ENCODE results near the gene NTN5. TPM values are rescaled to one million over a fixed set of nuclear protein-coding genes. Genes with fewer than 3 reads are reported as not detected.
"Not testable (repeated sequence)": the region's sequence is repeated elsewhere in the genome, so short reads cannot be mapped to it uniquely, and the experiment has no call there.

Gene NTN5
- total RNA-seq, 1 donor from 2014 or later: 0.11 TPM

DNA sequence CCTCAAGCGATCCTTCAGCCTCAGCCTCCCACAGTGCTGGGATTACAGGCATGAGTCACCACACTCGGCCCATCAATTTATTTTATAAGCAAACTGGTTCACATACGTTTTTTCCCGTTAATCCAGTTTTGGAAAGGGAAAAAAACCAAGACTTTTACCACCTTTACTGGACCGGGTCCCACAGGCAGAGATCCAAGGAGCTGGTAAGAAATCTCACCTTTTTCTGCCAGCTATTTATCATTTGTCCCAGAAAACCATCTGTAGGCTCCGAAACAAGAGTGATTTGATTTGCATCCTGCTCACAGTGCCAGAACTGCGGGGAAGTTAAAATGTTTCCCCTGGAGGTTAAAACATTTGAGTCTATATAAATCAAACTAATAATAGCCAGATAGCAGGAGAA, 16.6 kb upstream of the NTN5 start:
- H3K4me3 ChIP-seq: no peak overlapping the region
- no peaks in the 10 kb centered on the region for H3K27me3 ChIP-seq (ENCODE audit: low read depth)
- H3K36me3 ChIP-seq: no peaks in the 10 kb centered on the region
- H3K4me1 ChIP-seq: no peaks in the 10 kb centered on the region
- no peaks in the 10 kb centered on the region for H3K9me3 ChIP-seq (replicated peaks)
- TF ChIP-seq, protein P1, sequence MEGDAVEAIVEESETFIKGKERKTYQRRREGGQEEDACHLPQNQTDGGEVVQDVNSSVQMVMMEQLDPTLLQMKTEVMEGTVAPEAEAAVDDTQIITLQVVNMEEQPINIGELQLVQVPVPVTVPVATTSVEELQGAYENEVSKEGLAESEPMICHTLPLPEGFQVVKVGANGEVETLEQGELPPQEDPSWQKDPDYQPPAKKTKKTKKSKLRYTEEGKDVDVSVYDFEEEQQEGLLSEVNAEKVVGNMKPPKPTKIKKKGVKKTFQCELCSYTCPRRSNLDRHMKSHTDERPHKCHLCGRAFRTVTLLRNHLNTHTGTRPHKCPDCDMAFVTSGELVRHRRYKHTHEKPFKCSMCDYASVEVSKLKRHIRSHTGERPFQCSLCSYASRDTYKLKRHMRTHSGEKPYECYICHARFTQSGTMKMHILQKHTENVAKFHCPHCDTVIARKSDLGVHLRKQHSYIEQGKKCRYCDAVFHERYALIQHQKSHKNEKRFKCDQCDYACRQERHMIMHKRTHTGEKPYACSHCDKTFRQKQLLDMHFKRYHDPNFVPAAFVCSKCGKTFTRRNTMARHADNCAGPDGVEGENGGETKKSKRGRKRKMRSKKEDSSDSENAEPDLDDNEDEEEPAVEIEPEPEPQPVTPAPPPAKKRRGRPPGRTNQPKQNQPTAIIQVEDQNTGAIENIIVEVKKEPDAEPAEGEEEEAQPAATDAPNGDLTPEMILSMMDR (IDR thresholded peaks at IDR 0.05; ENCODE audit: borderline replicate concordance): no peak
- no peak for DNase-seq
- intact Hi-C loops (cut with micrococcal nuclease): no loop called here
- no peak overlapping the region for H3K27ac ChIP-seq (replicated peaks)

DNA sequence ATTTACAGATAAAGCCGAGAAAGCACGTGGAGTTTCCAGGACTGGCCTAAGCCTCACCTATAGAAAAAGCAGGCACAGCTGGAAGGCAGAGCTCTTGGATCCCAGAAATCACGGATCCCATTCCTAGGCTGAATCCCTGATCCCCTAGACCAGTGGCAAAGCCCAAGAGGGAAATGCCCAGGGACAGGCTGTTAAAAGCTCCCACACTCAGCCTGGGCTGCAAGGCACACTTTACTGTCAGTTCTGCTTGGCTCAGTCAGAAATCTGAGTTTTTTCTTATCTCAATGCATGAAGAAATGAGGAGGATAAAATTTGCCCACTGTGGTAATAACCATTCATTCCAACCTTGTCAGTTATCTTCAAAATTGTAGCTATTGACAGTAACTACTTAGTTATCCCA, 15.0 kb upstream of the NTN5 start:
- DNase-seq: no peak
- Histone ChIP-seq H3K27me3 (ENCODE audit: low read depth) (no peaks in the 10 kb centered on the region), H3K9me3 (replicated peaks) (no peaks in the 10 kb centered on the region), H3K4me3 (no peak overlapping the region), H3K27ac (replicated peaks) (no peak overlapping the region), H3K4me1 (no peaks in the 10 kb centered on the region), H3K36me3 (no peaks in the 10 kb centered on the region)
- intact Hi-C loops (cut with micrococcal nuclease): no loop called here
- TF ChIP-seq, protein P1 (IDR thresholded peaks at IDR 0.05; ENCODE audit: borderline replicate concordance): no peak

DNA sequence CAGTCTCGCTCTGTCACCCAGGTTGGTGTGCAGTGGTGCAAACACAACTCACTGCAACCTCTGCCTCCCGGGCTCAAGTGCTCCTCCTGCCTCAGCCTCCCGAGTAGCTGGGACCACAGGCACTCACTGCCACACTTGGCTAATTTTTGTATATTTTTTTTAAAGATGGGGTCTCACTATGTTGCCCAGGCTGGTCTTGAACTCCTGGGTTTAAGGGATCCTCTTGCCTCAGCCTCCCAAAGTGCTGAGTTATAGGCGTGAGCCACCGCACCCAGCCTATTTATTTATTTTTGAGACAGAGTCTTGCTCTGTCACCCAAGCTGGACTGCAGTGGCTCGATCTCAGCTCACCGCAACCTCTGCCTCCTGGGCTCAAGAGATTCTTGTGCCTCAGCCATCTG, 13.8 kb upstream of the NTN5 start:
- H3K27me3 ChIP-seq (ENCODE audit: low read depth); H3K9me3 ChIP-seq (replicated peaks); H3K27ac ChIP-seq (replicated peaks); H3K4me1 ChIP-seq; H3K4me3 ChIP-seq; H3K36me3 ChIP-seq; DNase-seq; intact Hi-C loops (cut with micrococcal nuclease): not testable (repeated sequence)

DNA sequence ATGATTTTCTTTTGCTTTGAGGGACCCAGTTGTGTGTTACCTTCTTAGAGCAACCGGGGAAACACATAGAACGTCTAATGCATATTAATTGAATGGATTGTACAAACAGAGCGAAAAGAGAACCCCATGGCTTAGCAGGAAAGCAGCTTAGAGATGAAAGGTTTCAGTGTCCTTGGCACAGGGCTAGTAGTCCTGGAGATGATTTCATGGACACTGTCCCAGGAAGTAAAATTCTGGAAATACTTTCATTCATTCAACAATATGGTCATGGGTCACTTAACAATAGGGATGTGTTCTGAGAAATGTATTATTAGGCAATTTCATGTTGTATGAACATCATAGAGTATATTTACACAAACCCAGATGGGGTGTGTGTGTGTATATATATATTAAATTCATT, 13.3 kb upstream of the NTN5 start:
- no peak overlapping the region for H3K4me3 ChIP-seq
- H3K4me1 ChIP-seq: no peaks in the 10 kb centered on the region
- no peak overlapping the region for H3K27ac ChIP-seq (replicated peaks)
- TF ChIP-seq, protein P1 (IDR thresholded peaks at IDR 0.05; ENCODE audit: borderline replicate concordance): no peak
- no peaks in the 10 kb centered on the region for H3K27me3 ChIP-seq (ENCODE audit: low read depth)
- intact Hi-C loops (cut with micrococcal nuclease): no loop called here
- no peaks in the 10 kb centered on the region for H3K9me3 ChIP-seq (replicated peaks)
- no peaks in the 10 kb centered on the region for H3K36me3 ChIP-seq
- no peak for DNase-seq

DNA sequence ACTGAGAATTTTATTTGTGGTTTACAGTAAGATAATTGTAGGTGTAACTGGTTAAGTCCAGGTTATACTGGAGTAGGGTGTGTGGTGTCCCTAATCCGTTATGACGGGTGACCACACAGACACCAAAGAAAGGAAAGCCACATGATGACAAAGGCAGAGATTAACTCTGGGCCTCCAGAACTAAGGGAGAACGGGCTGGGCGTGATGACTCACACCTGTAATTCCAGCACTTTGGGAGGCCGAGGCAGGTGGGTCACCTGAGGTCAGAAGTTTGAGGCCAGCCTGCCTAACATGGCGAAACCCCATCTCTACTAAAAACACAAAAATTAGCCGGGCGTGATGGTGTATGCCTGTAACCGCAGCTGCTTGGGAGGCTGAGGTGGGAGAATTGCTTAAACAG, 12.8 kb upstream of the NTN5 start:
- intact Hi-C loops (cut with micrococcal nuclease): no loop called here
- DNase-seq: no peak
- no peaks in the 10 kb centered on the region for H3K9me3 ChIP-seq (replicated peaks)
- H3K27me3 ChIP-seq (ENCODE audit: low read depth): no peaks in the 10 kb centered on the region
- no peak overlapping the region for H3K27ac ChIP-seq (replicated peaks)
- H3K4me3 ChIP-seq: no peak overlapping the region
- no peaks in the 10 kb centered on the region for H3K4me1 ChIP-seq
- no peaks in the 10 kb centered on the region for H3K36me3 ChIP-seq
- TF ChIP-seq, protein P1 (IDR thresholded peaks at IDR 0.05; ENCODE audit: borderline replicate concordance): no peak

DNA sequence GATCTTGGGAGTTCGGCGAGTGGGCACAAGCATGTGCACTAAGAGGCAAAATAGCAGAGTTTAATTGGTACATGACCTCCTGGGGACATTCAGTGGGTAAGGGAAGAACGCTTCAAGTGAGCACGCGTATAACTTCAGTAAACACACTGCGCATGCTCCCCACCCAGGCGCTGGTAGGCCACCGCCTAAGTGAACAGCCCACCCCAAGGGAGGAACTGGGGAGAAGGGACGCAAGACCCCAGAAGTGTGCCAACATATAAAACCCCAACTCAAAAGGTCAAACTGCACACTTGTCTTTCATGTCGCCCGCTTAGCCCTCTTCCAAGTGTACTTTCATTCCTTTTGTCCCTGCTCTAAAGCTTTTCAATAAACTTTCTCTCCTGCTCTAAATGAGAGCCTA, 10.5 kb upstream of the NTN5 start:
- intact Hi-C loops (cut with micrococcal nuclease): no loop called here
- no peaks in the 10 kb centered on the region for H3K4me1 ChIP-seq
- TF ChIP-seq, protein P1 (IDR thresholded peaks at IDR 0.05; ENCODE audit: borderline replicate concordance): no peak
- no peaks in the 10 kb centered on the region for H3K36me3 ChIP-seq
- H3K27me3 ChIP-seq (ENCODE audit: low read depth): no peaks in the 10 kb centered on the region
- peak; percentile 66 for DNase-seq
- H3K4me3 ChIP-seq: peak overlapping the region; percentile 43
- H3K9me3 ChIP-seq (replicated peaks): no peaks in the 10 kb centered on the region
- no peak overlapping the region for H3K27ac ChIP-seq (replicated peaks)

Data from left ventricle myocardium inferior (tissue), 1 donor.